ENCODE results near the gene ZNF57.
"Not testable (repeated sequence)": the region's sequence is repeated elsewhere in the genome, so short reads cannot be mapped to it uniquely, and the experiment has no call there.

Gene ZNF57

DNA sequence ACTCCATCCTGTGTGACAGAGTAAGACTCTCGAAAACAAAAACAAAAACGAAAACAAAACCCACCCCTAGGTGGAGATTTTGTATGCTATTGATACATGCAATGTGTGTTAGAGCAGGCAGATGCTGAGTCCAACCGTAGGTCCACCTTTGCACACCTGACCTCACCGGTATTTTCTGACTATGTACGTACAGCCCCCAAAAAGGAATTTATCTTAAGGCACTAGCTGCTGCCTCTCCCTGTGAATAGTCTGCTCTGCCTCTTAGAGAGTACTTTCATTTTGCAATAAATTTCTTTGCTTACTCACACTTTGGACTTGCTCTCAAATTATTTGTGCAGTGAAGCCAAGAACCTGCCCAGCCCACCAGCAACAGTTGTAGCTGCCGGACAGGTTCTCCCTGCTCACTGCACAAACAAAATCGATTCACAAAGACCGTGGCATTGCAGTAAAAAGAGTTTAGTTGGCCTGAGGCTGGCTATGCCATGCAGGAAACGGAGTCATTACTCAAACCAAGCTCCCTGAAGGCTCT, 52.3 kb downstream of the ZNF57 start:
- peak; percentile 34 for DNase-seq (ENCODE audit: low read depth)

DNA sequence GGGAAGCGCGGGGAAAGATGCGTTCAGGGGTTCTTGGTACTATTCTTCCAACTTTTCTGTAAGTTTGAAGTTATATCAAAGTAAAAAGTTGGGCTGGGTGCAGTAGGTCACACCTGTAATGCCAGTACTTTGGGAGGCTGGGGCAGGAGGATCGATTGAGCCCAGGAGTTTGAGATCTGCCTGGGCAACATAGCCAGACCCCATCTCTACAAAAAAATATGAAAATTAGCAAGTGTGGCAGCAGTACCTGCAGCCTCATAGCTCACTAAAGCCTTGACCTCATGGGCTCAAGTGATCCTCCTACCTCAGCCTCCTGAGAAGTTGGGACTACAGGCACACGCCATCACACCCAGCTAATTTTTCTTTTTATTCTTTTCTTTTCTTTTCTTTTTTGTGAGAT, 56.4 kb downstream of the ZNF57 start:
- no peak for DNase-seq (ENCODE audit: low read depth)

DNA sequence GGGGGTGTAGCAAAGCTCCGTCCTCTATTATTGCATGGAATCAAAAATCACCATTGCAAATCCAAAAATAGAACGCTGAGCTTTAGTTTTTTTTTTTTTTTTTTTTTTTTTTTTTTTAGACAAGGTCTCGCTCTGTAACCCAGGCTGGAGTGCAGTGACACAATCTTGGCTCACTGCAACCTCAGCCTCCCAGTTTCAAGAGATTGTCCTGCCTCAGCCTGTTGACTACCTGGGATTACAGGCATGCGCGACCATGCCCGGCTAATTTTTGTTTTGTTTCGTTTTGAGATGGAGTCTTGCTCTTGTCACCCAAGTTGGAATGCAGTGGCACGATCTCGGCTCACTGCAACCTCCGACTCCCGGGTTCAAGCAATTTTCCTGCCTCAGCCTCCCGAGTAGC, 59.4 kb downstream of the ZNF57 start:
- DNase-seq (ENCODE audit: low read depth): no peak

DNA sequence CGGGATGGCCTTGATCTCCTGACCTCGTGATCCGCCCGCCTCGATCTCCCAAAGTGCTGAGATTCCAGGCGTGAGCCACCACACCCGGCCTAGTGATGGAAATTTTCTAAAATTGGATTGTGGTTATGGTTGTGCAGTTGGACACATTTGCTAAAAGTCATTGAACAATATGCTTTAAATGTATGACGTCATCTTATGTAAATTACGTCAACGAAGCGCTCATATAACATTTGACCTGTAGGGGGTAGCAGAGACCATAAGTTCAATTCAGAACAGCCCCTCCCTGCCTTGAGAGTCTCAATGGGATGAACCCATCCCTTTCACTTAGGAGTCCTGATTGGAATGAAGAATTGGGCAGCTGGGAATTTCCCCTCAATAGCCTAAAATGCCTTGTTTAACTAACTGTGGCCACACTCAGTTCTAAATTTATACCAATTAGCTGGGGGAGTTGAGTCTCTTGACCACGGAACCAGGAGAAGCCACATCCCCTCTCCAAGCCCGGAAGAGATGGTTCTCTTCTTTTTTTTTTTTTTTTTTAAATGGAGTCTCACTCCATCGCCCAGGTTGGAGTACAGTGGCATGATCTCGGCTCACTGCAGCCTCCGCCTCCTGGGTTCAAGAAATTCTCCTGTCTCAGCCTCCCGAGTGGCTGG, 61.4 kb downstream of the ZNF57 start:
- DNase-seq (ENCODE audit: low read depth): peak; percentile 64

DNA sequence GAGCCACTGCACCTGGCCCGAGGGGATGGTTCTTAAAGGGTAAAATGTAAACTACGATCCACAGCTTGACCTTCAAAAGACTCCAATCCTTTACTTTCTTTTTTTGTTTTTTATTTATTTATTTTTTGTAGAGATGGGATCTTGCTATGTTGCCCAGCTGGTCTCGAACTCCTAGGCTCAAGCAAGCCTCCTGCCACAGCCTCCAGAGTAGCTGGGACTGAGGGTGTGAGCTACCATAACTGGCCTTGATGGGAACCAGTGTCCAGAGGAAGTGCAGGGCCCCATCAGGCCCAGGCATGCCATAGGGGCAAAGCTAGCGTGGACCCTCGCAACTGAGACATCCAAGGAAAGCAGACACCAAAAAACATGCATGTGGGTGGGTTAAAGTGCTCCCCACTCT, 62.4 kb downstream of the ZNF57 start:
- DNase-seq (ENCODE audit: low read depth): no peak

DNA sequence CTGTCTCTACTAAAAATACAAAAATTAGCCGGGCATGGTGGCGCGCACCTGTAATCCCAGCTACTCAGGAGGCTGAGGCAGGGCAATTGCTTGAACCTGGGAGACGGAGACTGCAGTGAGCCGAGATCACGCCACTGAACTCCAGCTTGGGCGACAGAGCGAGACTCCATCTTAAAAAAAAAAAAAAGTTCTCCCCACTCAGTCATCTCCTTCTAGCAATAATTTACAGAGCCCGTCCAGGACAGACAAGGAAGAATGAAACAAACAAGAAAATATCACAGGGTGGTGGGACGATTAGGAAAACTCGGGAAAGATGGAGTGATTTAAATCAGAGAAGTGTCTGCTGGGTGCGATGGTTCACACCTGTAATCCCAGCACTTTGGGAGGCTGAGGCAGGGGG, 62.9 kb downstream of the ZNF57 start:
- not testable (repeated sequence) for DNase-seq (ENCODE audit: low read depth)

DNA sequence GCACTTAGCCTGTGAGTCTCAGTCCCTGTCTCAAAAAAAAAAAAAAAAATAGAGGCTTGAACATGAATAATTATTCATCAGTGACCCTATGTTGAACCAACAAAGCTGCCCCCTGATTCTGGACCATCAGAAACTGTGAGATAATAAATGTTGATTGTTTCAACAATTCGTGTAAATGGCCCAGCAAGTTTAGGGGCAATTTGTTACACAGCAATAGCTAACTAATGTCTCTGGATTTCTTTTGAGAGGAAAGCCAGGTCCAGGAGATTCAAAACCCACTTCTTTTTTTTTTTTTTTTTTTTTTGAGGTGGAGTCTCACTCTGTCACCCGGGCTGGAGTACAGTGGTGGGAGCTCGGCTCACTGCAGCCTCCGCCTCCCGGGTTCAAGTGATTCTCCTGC, 64.1 kb downstream of the ZNF57 start:
- no peak for DNase-seq (ENCODE audit: low read depth)

DNA sequence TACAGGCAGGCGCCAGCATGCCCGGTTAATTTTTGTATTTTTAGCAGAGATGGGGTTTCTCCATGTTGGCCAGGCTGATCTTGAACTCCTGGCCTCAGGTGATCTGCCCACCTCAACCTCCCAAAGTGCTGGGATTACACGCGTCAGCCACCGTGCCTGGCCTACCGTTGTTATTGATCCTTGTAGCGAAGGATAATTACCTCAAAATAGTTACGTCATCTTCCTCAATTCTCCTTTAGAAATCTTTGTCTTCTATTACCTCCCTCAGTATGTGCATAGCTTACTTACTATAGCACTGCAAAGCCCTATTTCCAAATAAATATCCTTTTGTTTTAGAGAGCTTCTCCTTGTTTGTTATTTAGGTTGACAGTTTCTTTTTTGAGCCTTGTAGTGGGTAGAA, 67.2 kb downstream of the ZNF57 start:
- no peak for DNase-seq (ENCODE audit: low read depth)
